Peyer's patch (tissue), 4 donors: Measurements from ENCODE around the gene ZNHIT1.

Experiments
- CTCF ChIP-seq, 6 experiments: fragments of 450-650 bp in 4 of 6; fragments of 200-600 bp in 2 of 6; sonication (generic) in 1 of 6; IDR thresholded peaks; one replicate each; pipeline ENCODE4 v1.5.1; 2017 to 2019; ENCODE audit warnings: antibody characterized with exemption in 6 of 6, mild to moderate bottlenecking in 3 of 6, moderate library complexity in 1 of 6
- POLR2A ChIP-seq, 2 donors: fragments of 450-650 bp; IDR thresholded peaks; one replicate each; pipeline ENCODE4 v1.5.1; 2017; ENCODE audit warnings: antibody characterized with exemption in 2 of 2, mild to moderate bottlenecking in 2 of 2, moderate library complexity in 2 of 2

GRCh38 chr7:101220295-101220694, 2.3 kb downstream of the ZNHIT1 start:
- TF ChIP-seq CTCF (IDR thresholded peaks at IDR 0.05) (no peak), POLR2A (IDR thresholded peaks at IDR 0.05) (no peak)
